ENCODE data around the gene TRPM2. TPM values are rescaled to one million over a fixed set of nuclear protein-coding genes. Genes with fewer than 3 reads are reported as not detected.

TRPM2 gene
- polyA plus RNA-seq, 12 donors, result 0.60 to 2.2 (median 1.4) TPM; not detected in 2

GRCh38 chr21:44483288-44484237 lies 130.1 kb downstream of the TRPM2 start:
- no peak for DNase-seq

GRCh38 chr21:44484498-44485253 lies 131.3 kb downstream of the TRPM2 start:
- DNase-seq, result no peak

GRCh38 chr21:44485254-44485793 lies 131.9 kb downstream of the TRPM2 start:
- DNase-seq, result no peak

DNA sequence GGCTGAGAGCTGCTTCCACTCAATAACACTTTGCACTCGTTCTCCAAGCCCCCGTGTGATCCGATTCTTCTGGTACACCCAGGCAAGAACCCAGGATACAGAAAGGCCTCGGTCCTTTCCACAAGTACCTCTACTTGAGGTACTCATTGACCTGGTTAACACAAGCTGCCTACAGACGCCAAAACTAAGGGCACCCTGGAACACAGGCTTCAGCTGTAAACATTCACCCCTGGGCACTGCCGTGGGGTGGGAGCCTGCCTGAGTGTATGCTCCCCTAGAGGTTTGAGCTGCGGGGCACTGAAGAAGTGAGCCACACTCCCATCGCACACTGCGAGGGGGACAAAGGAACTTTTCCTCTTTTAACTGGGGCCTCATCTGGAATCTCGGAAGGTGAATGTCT lies 132.4 kb downstream of the TRPM2 start:
- no peak for DNase-seq

GRCh38 chr21:44486302-44486701 lies 132.9 kb downstream of the TRPM2 start:
- DNase-seq, result no peak

- no peak for DNase-seq
Measured at GRCh38 chr21:44487831-44488230, 134.4 kb downstream of the TRPM2 start.

- DNase-seq, result no peak
Measured at GRCh38 chr21:44489962-44490361, 136.5 kb downstream of the TRPM2 start.

- no peak for DNase-seq
Measured at GRCh38 chr21:44490405-44490804, 137.0 kb downstream of the TRPM2 start.

DNA sequence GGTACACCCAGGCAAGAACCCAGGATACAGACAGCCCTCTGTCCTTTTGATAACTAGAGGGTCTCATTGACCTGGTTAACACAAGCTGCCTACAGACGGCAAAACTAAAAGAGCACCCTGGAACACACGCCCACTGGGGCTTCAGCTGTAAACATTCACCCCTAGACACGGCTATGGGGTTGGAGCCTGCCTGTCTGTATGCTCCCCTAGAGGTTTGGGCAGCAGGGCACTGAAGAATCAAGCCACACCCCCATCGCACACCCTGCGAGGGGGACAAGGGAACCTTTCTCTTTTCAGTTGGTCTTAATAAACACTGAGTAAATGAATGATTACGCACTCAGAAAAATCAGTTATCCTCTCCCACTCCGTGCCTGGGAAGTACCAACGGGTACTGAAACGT lies 137.4 kb downstream of the TRPM2 start:
- DNase-seq, result no peak

Other genes with a start within 250 kb of the TRPM2 start
- 10 to 100 TPM in 1 of 12 donors, 1 to 10 TPM in 9, not detected in 2; 1.6 to 10.3 (median 7.1) TPM for gene PWP2, start 246.2 kb upstream of the TRPM2 start, polyA plus RNA-seq (ENCODE audit: insufficient read length in 12 of 12)
- 10 to 100 TPM in 11 of 12 donors, not detected in 1; 18.8 to 51.7 (median 25.7) TPM for gene GATD3, start 219.9 kb upstream of the TRPM2 start, polyA plus RNA-seq (ENCODE audit: insufficient read length in 12 of 12)
- gene ICOSLG, start 112.7 kb upstream of the TRPM2 start, polyA plus RNA-seq (ENCODE audit: insufficient read length in 12 of 12), result 10 to 100 TPM in 2 of 12 donors, 1 to 10 TPM in 10; 4.6 to 78.0 (median 7.4) TPM
- gene DNMT3L, start 91.7 kb upstream of the TRPM2 start, polyA plus RNA-seq (ENCODE audit: insufficient read length in 12 of 12), result under 1 TPM in 1 of 12 donors, not detected in 11; 0.26 TPM
- gene AIRE, start 67.7 kb upstream of the TRPM2 start, polyA plus RNA-seq (ENCODE audit: insufficient read length in 12 of 12), result under 1 TPM in 8 of 12 donors, not detected in 4; 0.05 to 0.84 (median 0.08) TPM
- 10 to 100 TPM in 11 of 12 donors, not detected in 1; 38.5 to 85.1 (median 52.2) TPM for gene PFKL, start 53.6 kb upstream of the TRPM2 start, polyA plus RNA-seq (ENCODE audit: insufficient read length in 12 of 12)
- gene CFAP410, start 14.2 kb upstream of the TRPM2 start, polyA plus RNA-seq (ENCODE audit: insufficient read length in 12 of 12), result 10 to 100 TPM in 11 of 12 donors, not detected in 1; 10.7 to 21.2 (median 13.6) TPM
- 1 to 10 TPM in 11 of 12 donors, not detected in 1; 1.8 to 5.7 (median 2.4) TPM for gene LRRC3, start 101.9 kb downstream of the TRPM2 start, polyA plus RNA-seq (ENCODE audit: insufficient read length in 12 of 12)
- gene KRTAP10-1, start 186.6 kb downstream of the TRPM2 start, polyA plus RNA-seq (ENCODE audit: insufficient read length in 12 of 12), result not detected
- gene KRTAP10-2, start 197.9 kb downstream of the TRPM2 start, polyA plus RNA-seq (ENCODE audit: insufficient read length in 12 of 12), result not detected
- not detected for gene KRTAP10-3, start 205.2 kb downstream of the TRPM2 start, polyA plus RNA-seq (ENCODE audit: insufficient read length in 12 of 12)
- not detected for gene KRTAP10-4, start 220.1 kb downstream of the TRPM2 start, polyA plus RNA-seq (ENCODE audit: insufficient read length in 12 of 12)
- not detected for gene KRTAP10-5, start 227.0 kb downstream of the TRPM2 start, polyA plus RNA-seq (ENCODE audit: insufficient read length in 12 of 12)
- gene KRTAP10-6, start 238.9 kb downstream of the TRPM2 start, polyA plus RNA-seq (ENCODE audit: insufficient read length in 12 of 12), result not detected
- not detected for gene KRTAP10-7, start 247.0 kb downstream of the TRPM2 start, polyA plus RNA-seq (ENCODE audit: insufficient read length in 12 of 12)